Naive thymus-derived CD4-positive, alpha-beta T cell (primary cell): ENCODE measurements around the gene IRF4. TPM values are rescaled to one million over a fixed set of nuclear protein-coding genes. Genes with fewer than 3 reads are reported as not detected.
A peak's percentile ranks its signal among the peaks of the same experiment; 100 is the strongest.

ENCODE experiments used
- ATAC-seq: fragments of 150-1000 bp; cut with Tn5 transposase; 2 replicates; pipeline ENCODE4 v1.10.0; 2021; ENCODE audit warnings: mild to moderate bottlenecking, moderate library complexity
- CTCF ChIA-PET: fragments of 350-600 bp; sonication (Branson Sonifier 250); formaldehyde crosslinking; loops from one replicate; lab custom pipeline; 2021; ENCODE audit warnings: antibody characterized with exemption; lab: Charles Lee
- POLR2A ChIA-PET: fragments of 350-600 bp; sonication (Branson Sonifier 250); formaldehyde crosslinking; loops from one replicate; lab custom pipeline; 2021; ENCODE audit warnings: antibody characterized with exemption, inconsistent platforms; lab: Charles Lee
- DNase-seq, 9 donors: peaks; one replicate each; pipeline versions ENCODE4 v3.0.0 to v3.0.0-alpha.2; 2020 to 2022; ENCODE audit warnings: mixed read lengths in 1 of 9
- H3K27ac ChIP-seq: one replicate; pipeline ENCODE4 v1.7.0; 2013; ENCODE audit warnings: mild to moderate bottlenecking, low read depth, low read length, moderate library complexity
- H3K27me3 ChIP-seq, 2 donors: one replicate each; pipeline ENCODE4 v1.7.0; 2013; ENCODE audit warnings: low read length in 2 of 2, mild to moderate bottlenecking in 2 of 2, moderate library complexity in 2 of 2; ENCODE audit not compliant: control insufficient read depth in 2 of 2, insufficient read depth in 2 of 2
- H3K36me3 ChIP-seq, 3 experiments: 1 replicate in 2 of 3; 2 replicates in 1 of 3; pipeline ENCODE4 v1.7.0; 2013; ENCODE audit warnings: low read length in 3 of 3, mild to moderate bottlenecking in 3 of 3, moderate library complexity in 1 of 3; ENCODE audit not compliant: insufficient read depth in 3 of 3, control insufficient read depth in 2 of 3
- H3K4me1 ChIP-seq, 2 donors: one replicate each; pipeline ENCODE4 v1.7.0; 2013; ENCODE audit warnings: low read length in 2 of 2, mild to moderate bottlenecking in 2 of 2, moderate library complexity in 1 of 2; ENCODE audit not compliant: control insufficient read depth in 2 of 2, insufficient read depth in 2 of 2
- H3K4me3 ChIP-seq: 2 replicates; pipeline ENCODE4 v1.7.0; 2013; ENCODE audit warnings: mild to moderate bottlenecking, low read length
- H3K9me3 ChIP-seq, 3 experiments: 1 replicate in 2 of 3; 2 replicates in 1 of 3; pipeline ENCODE4 v1.7.0; 2013; ENCODE audit warnings: low read length in 3 of 3; ENCODE audit not compliant: control insufficient read depth in 2 of 3
- H3K27ac Mint-ChIP-seq, 9 donors: one replicate each; pipeline ENCODE4 v1.8.0; 2020 to 2022; ENCODE audit warnings: mixed read lengths in 9 of 9, mild to moderate bottlenecking in 8 of 9, moderate library complexity in 5 of 9, inconsistent platforms in 2 of 9
- H3K27me3 Mint-ChIP-seq, 5 donors: one replicate each; pipeline ENCODE4 v1.8.0; 2021 to 2022; ENCODE audit warnings: mixed read lengths in 5 of 5, mild to moderate bottlenecking in 1 of 5
- H3K36me3 Mint-ChIP-seq, 5 donors: one replicate each; pipeline ENCODE4 v1.8.0; 2020 to 2022; ENCODE audit warnings: mixed read lengths in 5 of 5, mild to moderate bottlenecking in 3 of 5, inconsistent platforms in 1 of 5
- H3K4me1 Mint-ChIP-seq, 7 donors: one replicate each; pipeline ENCODE4 v1.8.0; 2020 to 2022; ENCODE audit warnings: mixed read lengths in 7 of 7, mild to moderate bottlenecking in 3 of 7, inconsistent platforms in 1 of 7
- H3K4me3 Mint-ChIP-seq, 10 donors: one replicate each; pipeline ENCODE4 v1.8.0; 2020 to 2022; ENCODE audit warnings: mild to moderate bottlenecking in 10 of 10, mixed read lengths in 10 of 10, moderate library complexity in 6 of 10, inconsistent platforms in 2 of 10
- H3K9me3 Mint-ChIP-seq, 11 donors: one replicate each; pipeline ENCODE4 v1.8.0; 2020 to 2022; ENCODE audit warnings: mixed read lengths in 11 of 11, mild to moderate bottlenecking in 4 of 11, inconsistent platforms in 1 of 11, moderate library complexity in 1 of 11
- intact Hi-C, 2 donors: fragments of 100-400 bp; cut with micrococcal nuclease; formaldehyde crosslinking; loops; one replicate each; pipeline ENCODE4 v1.15.1; 2023
- polyA plus RNA-seq, 2 donors: library from polyadenylated mRNA; unstranded; fragments of 300-500 nt; fragmentation: Illumina TruSeq; gene quantifications; one replicate each; pipeline ENCODE4 v1.2.3, GENCODE V29; 2021
- total RNA-seq, 6 experiments: library from RNA in 5 of 6; stranded (reverse) in 5 of 6; gene quantifications; 1 replicate in 5 of 6; 2 replicates in 1 of 6; pipeline ENCODE4 v1.2.3 and lab custom pipeline; 2021 to 2026

IRF4 gene
- total and polyA plus RNA-seq, 7 experiments from 2014 or later, result 3.2 to 175 (median 13.0) TPM

DNA sequence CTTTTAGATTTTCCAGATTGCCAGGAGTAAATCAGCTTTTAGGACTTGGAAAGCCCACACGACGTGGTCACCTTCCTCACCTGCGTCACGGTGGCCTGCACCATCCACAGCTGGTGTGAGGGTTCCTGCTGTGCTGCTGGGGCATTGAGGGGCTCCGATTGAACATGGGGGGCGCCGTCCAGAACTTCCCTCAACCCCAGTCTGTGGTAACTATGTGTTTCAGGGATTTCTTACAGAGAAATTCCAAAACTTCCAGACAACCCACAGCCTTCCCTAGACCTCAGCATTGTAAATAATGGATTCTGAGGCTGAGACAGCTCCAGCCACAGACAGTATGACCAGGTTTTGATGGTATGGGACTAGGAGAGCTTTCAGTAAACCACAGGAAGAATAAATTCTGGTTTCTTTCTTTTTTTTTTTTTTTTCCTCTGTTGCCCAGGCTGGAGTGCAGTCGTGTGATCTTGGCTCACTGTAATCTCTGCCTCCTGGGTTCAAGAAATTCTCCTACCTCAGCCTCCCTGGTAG is 46.7 kb upstream of the IRF4 start:
- DNase-seq (no peak), ATAC-seq (no peak)
- Histone ChIP-seq H3K4me3 (no peak overlapping the region), H3K9me3 (no peaks in the 10 kb centered on the region), H3K4me1 (peaks cover 3 to 7% of the 10 kb centered on the region in 2 donors), H3K36me3 (peaks cover 0 to 18% (median 3%) of the 10 kb centered on the region in 3 experiments), H3K27ac (no peak overlapping the region), H3K27me3 (no peaks in the 10 kb centered on the region)
- Mint-ChIP-seq H3K9me3 (peaks cover 0 to 6% (median 0%) of the 10 kb centered on the region in 11 donors), H3K27me3 (no peaks in the 10 kb centered on the region), H3K4me1 (peaks cover 6 to 20% (median 12%) of the 10 kb centered on the region in 7 donors), H3K36me3 (peaks cover 9 to 50% (median 23%) of the 10 kb centered on the region in 5 donors), H3K4me3 (no peak overlapping the region), H3K27ac (no peak overlapping the region)
- POLR2A ChIA-PET, result interaction anchor here (0.6 kb wide), 1 partner anchor 122 kb away, joined by 3 read pairs; no protein-coding TSS in a partner anchor
- CTCF ChIA-PET, result interaction anchor here (0.8 kb wide), 1 partner anchor 32 kb away, joined by 3 read pairs; no protein-coding TSS in a partner anchor
- intact Hi-C loops, result no loop called here

DNA sequence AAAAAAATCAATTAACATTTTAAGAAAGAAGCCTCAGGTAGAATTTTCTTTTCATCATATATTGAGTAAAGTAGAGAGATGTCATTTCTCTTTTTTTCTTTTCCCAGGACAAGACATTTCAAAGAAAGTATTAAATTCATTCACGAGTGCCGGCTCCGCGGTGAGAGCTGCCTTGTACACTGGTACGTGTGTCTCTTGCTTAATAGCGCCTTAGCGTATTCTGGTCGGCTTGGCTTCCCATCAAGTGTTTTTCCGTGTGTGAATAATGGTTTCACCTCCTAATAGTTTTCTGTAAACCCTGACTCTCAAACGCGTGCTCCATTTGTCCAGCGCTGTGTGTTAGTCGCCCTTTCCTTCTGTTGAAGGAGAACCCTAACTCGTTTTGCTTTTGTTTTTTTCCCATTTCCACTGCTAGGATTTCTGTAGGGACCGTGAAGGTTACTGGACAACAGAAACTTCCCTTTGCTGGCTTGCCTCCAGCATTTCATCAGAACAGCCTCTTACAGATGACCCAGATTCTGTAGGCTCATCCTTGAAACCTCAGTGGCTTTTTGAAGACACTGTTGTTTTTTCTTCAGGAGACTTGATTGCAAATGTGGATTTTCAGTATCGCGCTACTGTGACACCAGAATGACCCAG is 45.7 kb upstream of the IRF4 start:
- Mint-ChIP-seq H3K27me3 (no peaks in the 10 kb centered on the region), H3K4me1 (peaks cover 0 to 12% (median 5%) of the 10 kb centered on the region in 7 donors), H3K36me3 (peaks cover 6 to 60% (median 23%) of the 10 kb centered on the region in 5 donors), H3K4me3 (no peak overlapping the region), H3K9me3 (peaks cover 0 to 6% (median 0%) of the 10 kb centered on the region in 11 donors), H3K27ac (no peak overlapping the region)
- DNase-seq (no peak), ATAC-seq (no peak)
- H3K4me3 ChIP-seq, result no peak overlapping the region
- no peak overlapping the region for H3K27ac ChIP-seq
- no peaks in the 10 kb centered on the region for H3K27me3 ChIP-seq
- ChIA-PET POLR2A (no interaction called here), CTCF (no interaction called here)
- intact Hi-C loops, result no loop called here
- no peaks in the 10 kb centered on the region for H3K9me3 ChIP-seq
- H3K4me1 ChIP-seq, result peaks cover 0 to under 1% of the 10 kb centered on the region in 2 donors
- H3K36me3 ChIP-seq, result peaks cover 0 to 23% (median 3%) of the 10 kb centered on the region in 3 experiments

DNA sequence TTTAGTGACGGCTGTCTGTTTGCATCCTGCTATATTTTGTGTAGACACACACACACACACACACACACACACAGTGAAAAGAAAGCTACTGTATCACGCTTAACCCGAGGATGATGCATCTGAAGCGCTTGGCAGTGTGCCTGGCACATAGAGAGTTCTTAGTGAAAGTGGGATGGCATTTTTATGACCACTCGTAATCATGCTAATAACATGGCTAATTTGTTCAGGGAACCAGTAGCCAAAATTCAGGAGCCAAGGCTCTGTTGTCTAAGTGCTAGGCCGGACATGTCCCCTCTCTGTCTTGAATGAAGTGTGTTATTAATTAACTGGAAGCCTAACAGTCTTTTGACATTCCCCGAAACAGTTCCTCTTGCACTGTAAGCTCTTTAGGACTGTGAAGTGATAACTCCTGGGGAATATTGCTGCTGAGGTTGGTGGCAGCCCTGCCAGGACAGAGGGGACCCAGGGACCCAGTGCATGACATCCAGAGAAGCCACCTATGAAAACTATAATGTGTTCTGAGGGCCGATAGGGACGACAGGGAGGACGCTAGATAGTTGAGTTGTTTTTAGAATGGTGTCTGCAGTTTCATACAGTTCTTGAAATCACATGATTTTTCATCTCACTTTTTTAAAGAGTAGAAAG is 45.0 kb upstream of the IRF4 start:
- Histone ChIP-seq H3K36me3 (peaks cover 0 to 23% (median 3%) of the 10 kb centered on the region in 3 experiments), H3K4me3 (no peak overlapping the region), H3K27me3 (no peaks in the 10 kb centered on the region), H3K9me3 (no peaks in the 10 kb centered on the region), H3K27ac (no peak overlapping the region), H3K4me1 (no peaks in the 10 kb centered on the region)
- H3K4me3 Mint-ChIP-seq, result no peak overlapping the region
- POLR2A ChIA-PET, result no interaction called here
- DNase-seq, result no peak
- ATAC-seq, result no peak
- no peaks in the 10 kb centered on the region for H3K27me3 Mint-ChIP-seq
- CTCF ChIA-PET, result no interaction called here
- H3K4me1 Mint-ChIP-seq, result peaks cover 0 to 10% (median 3%) of the 10 kb centered on the region in 7 donors
- H3K9me3 Mint-ChIP-seq, result peaks cover 0 to 5% (median 0%) of the 10 kb centered on the region in 11 donors
- peaks cover 4 to 66% (median 30%) of the 10 kb centered on the region in 5 donors for H3K36me3 Mint-ChIP-seq
- intact Hi-C loops, result no loop called here
- H3K27ac Mint-ChIP-seq, result no peak overlapping the region

DNA sequence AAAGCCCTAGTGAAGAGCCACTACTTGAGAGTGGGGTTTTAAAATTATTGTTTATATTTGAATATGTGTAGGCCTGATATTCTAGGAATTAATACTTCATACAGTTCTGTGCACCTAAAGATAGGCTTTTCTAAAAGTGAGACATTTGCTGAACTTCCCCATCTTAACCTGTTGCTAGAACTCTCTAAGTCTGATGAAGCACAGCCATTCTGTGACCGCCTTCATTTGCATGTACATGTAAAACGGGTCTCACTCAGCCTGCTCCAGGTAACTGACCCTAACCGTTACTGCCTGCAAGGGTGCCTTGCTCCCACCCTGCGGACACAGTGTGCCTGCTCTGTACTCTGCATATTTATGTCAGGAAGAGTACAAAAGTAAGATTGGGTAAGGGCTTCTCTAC is 44.3 kb upstream of the IRF4 start:
- Mint-ChIP-seq H3K9me3 (peaks cover 0 to 4% (median 0%) of the 10 kb centered on the region in 11 donors), H3K27ac (no peak overlapping the region), H3K36me3 (peaks cover 4 to 67% (median 31%) of the 10 kb centered on the region in 5 donors), H3K4me3 (no peak overlapping the region), H3K4me1 (peaks cover 0 to 5% (median 0%) of the 10 kb centered on the region in 7 donors), H3K27me3 (no peaks in the 10 kb centered on the region)
- no peaks in the 10 kb centered on the region for H3K9me3 ChIP-seq
- H3K27me3 ChIP-seq, result no peaks in the 10 kb centered on the region
- no peak overlapping the region for H3K4me3 ChIP-seq
- ChIA-PET POLR2A (no interaction called here), CTCF (no interaction called here)
- peaks cover 0 to 23% (median 3%) of the 10 kb centered on the region in 3 experiments for H3K36me3 ChIP-seq
- ATAC-seq (no peak), DNase-seq (no peak)
- no peak overlapping the region for H3K27ac ChIP-seq
- no peaks in the 10 kb centered on the region for H3K4me1 ChIP-seq
- intact Hi-C loops, result no loop called here

DNA sequence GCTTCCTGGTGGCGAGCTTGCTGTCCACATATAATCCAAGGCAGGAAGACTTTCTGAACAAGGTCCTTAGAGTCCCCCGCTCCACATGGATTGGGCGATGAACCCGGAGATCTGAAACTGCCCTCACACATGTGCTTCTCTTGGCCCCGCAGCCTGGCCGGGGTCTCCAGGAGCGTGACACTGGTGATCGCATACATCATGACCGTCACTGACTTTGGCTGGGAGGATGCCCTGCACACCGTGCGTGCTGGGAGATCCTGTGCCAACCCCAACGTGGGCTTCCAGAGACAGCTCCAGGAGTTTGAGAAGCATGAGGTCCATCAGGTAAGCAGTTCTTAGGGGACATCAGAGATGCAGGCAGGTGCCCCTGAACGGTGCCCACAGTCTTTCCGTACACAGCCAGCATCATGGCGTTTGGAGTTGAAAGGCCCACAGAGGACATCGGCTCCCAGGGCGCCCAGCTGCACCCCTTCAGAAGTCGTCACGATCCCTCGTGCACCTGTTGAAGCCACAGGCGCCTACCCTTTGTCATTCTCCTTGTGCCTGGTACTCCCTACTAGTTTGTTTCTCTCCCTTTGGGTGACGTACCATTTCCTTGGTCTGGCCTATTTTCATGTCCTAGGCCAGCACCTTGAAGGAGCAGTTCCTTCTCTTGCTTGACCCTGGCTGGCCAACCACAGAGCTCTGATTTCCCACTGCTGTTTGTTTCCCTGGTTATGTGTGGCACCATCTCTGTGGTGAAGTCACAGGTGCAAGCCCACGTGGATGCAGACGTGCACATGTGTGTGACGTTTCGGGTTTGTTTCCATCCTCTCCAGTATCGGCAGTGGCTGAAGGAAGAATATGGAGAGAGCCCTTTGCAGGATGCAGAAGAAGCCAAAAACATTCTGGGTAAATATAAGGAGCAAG is 43.3 kb upstream of the IRF4 start:
- Mint-ChIP-seq H3K4me1 (peaks cover 0 to 5% (median 0%) of the 10 kb centered on the region in 7 donors), H3K9me3 (peaks cover 0 to 4% (median 0%) of the 10 kb centered on the region in 11 donors), H3K36me3 (peaks cover 4 to 73% (median 31%) of the 10 kb centered on the region in 5 donors), H3K27ac (no peak overlapping the region), H3K27me3 (no peaks in the 10 kb centered on the region), H3K4me3 (no peak overlapping the region)
- CTCF ChIA-PET, result no interaction called here
- H3K36me3 ChIP-seq, result peaks cover 0 to 23% (median 3%) of the 10 kb centered on the region in 3 experiments
- POLR2A ChIA-PET, result no interaction called here
- no peaks in the 10 kb centered on the region for H3K9me3 ChIP-seq
- H3K4me1 ChIP-seq, result no peaks in the 10 kb centered on the region
- no peak for ATAC-seq
- no peaks in the 10 kb centered on the region for H3K27me3 ChIP-seq
- H3K27ac ChIP-seq, result no peak overlapping the region
- intact Hi-C loops, result no loop called here
- no peak for DNase-seq
- H3K4me3 ChIP-seq, result no peak overlapping the region

DNA sequence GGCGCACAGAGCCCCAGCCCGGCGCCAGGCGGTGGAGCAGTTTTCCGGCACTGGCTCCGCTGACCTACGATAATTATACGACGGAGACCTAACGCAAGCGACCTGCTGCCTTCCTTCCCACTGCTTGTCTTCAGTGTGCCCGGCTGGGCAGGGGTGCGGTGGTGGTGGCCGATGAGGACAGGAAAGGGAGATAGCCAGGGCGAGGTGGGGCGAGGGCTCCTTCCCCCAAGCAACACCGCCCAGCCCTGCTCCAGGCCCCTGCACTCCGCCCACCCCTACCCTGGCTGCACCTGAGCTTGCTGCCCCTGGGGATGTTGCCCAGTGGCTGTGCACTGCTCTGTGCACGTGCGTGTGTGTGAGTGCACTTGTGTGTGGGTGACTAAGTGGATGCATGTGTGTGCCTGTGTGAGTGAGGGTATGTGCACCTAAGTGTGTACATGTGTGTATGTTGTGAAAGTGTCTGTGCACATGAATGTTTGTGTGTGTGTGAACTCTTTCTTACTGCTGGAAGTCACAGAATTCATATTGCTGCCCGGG is 42.6 kb upstream of the IRF4 start:
- H3K4me3 Mint-ChIP-seq, result no peak overlapping the region
- intact Hi-C loops, result no loop called here
- H3K27me3 Mint-ChIP-seq, result no peaks in the 10 kb centered on the region
- ATAC-seq, result peak; percentile 19
- H3K9me3 Mint-ChIP-seq, result peaks cover 0 to 4% (median 0%) of the 10 kb centered on the region in 11 donors
- DNase-seq, result no peak
- CTCF ChIA-PET, result interaction anchor here (1.0 kb wide), 1 partner anchor 52 kb away, joined by 3 read pairs; no protein-coding TSS in a partner anchor
- no peak overlapping the region for H3K4me3 ChIP-seq
- peaks cover 4 to 68% (median 31%) of the 10 kb centered on the region in 5 donors for H3K36me3 Mint-ChIP-seq
- H3K36me3 ChIP-seq, result peaks cover 0 to 23% (median 3%) of the 10 kb centered on the region in 3 experiments
- no peaks in the 10 kb centered on the region for H3K27me3 ChIP-seq
- no peaks in the 10 kb centered on the region for H3K9me3 ChIP-seq
- peaks cover 0 to 6% (median 0%) of the 10 kb centered on the region in 7 donors for H3K4me1 Mint-ChIP-seq
- no peak overlapping the region for H3K27ac ChIP-seq
- no peaks in the 10 kb centered on the region for H3K4me1 ChIP-seq
- no peak overlapping the region for H3K27ac Mint-ChIP-seq
- POLR2A ChIA-PET, result no interaction called here
